KOPT-K1 (cell line): ENCODE data around the gene OSBPL3.
A peak's percentile ranks its signal among the peaks of the same experiment; 100 is the strongest.
"Not testable (repeated sequence)": the region's sequence is repeated elsewhere in the genome, so short reads cannot be mapped to it uniquely, and the experiment has no call there.

Source experiments
- H3K27ac ChIP-seq: fragments of 200-600 bp; sonication (generic); 2 replicates; pipeline ENCODE4 v1.5.1; 2016; ENCODE audit warnings: antibody characterized with exemption, mild to moderate bottlenecking, low read depth, low read length; ENCODE audit not compliant: poor library complexity, severe bottlenecking
- H3K36me3 ChIP-seq: fragments of 200-600 bp; sonication (generic); 2 replicates; pipeline ENCODE4 v1.5.1; 2017; ENCODE audit warnings: antibody characterized with exemption, mild to moderate bottlenecking, low read length, moderate library complexity; ENCODE audit not compliant: insufficient read depth
- H3K9me3 ChIP-seq: fragments of 200-600 bp; sonication (generic); 2 replicates; pipeline ENCODE4 v1.5.1; 2017; ENCODE audit warnings: antibody characterized with exemption, low read length, mild to moderate bottlenecking; ENCODE audit not compliant: insufficient read depth, poor library complexity, severe bottlenecking

Gene OSBPL3

GRCh38 chr7:24979863-24980533 lies at the start of gene OSBPL3:
Gene OSBPL3, minus strand, starts transcription at chr7:24980178. Its CDS starts 87,706 bp downstream, at chr7:24892472.
- H3K27ac ChIP-seq = peak within 1 kb of the TSS; percentile 69
- no peaks in the 10 kb centered on the region for H3K36me3 ChIP-seq
- H3K9me3 ChIP-seq = peaks cover 14% of the 10 kb centered on the region

DNA sequence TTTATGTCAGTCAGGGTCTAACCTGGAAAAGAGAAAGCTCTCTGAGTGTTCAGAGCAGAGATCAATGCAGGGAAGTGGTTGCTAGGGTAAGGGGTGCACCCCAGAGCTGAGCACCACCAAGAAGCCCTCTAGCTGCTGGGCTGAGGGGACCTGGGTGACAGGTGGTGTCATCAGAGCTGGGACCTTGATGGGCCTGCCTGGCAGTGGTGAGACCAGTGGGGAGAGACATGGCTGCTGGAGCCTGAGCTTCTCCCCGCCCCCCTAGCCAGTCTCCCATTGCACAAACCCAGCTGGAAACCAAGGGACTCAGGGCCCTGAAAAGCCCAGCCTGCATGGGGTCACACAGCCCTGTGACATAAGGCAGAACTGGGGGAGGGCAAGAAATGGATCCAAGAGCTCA lies 49.1 kb upstream of the OSBPL3 start:
- peak overlapping the region; percentile 49 for H3K27ac ChIP-seq
- H3K36me3 ChIP-seq = no peaks in the 10 kb centered on the region
- no peaks in the 10 kb centered on the region for H3K9me3 ChIP-seq

GRCh38 chr7:25028370-25029021 lies 48.5 kb upstream of the OSBPL3 start:
- Histone ChIP-seq H3K9me3 (no peaks in the 10 kb centered on the region), H3K27ac (peak overlapping the region; percentile 49), H3K36me3 (no peaks in the 10 kb centered on the region)

DNA sequence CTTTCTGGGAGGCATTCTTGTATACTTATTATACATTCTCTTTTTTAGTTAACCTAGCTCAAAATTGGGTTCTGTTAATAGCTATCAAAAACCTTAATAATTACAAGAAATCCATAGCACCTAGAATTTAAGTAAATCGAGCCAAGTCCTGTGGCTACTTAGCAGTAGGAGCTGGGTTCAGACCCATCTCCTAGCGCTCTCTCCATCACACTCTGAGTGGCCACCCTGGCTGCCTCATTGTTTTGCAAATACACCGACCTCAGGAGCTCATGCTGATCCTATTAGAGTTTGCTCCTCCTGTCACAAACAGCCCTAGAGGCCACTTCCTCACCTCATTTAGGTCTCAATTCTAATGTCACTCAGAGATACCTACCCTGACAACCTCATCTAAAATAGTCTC lies 46.2 kb upstream of the OSBPL3 start:
- Histone ChIP-seq H3K36me3 (no peaks in the 10 kb centered on the region), H3K9me3 (no peaks in the 10 kb centered on the region), H3K27ac (no peak overlapping the region)

GRCh38 chr7:25025218-25025671 lies 45.3 kb upstream of the OSBPL3 start:
- Histone ChIP-seq H3K27ac (no peak overlapping the region), H3K9me3 (no peaks in the 10 kb centered on the region), H3K36me3 (no peaks in the 10 kb centered on the region)

DNA sequence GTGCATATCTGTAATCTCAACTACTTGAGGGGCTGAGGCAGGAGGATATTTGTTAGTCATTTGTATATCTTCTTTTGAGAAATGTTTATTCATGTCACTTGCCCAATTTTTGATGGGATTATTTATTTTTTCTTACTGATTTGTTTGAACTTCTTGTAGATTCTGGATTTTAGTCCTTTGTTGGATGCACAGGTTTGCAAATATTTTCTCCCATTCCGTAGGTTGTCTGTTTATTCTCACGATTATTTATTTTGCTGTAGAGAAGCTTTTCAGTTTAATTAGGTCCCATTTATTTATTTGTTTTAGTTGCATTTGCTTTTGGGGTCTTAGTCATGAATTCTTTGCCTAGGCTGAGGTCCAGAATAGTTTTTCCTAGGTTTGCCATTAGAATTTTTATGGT lies 44.1 kb upstream of the OSBPL3 start:
- no peak overlapping the region for H3K27ac ChIP-seq
- H3K9me3 ChIP-seq = no peaks in the 10 kb centered on the region
- no peaks in the 10 kb centered on the region for H3K36me3 ChIP-seq

GRCh38 chr7:25017671-25018070 lies 37.7 kb upstream of the OSBPL3 start:
- H3K36me3 ChIP-seq, H3K9me3 ChIP-seq, H3K27ac ChIP-seq: not testable (repeated sequence)

DNA sequence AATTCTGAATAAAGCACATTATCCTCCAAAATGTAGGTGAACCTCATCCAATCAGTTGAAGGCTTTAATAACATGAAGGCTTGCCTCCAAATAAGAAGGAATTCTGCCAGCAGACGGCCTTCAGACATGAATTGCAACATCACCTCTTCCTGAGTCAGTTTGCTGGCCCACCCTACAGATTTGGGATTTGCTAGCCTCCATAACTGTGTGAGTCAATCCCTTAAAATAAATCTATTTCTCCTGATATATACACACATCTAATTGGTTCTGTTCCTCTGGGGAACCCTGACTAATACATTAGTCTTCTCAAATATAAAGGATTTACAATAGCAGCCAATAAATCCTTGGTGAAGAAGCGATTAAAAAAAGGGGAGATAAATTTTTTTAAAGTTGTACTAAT lies 34.8 kb upstream of the OSBPL3 start:
- H3K36me3 ChIP-seq = no peaks in the 10 kb centered on the region
- no peaks in the 10 kb centered on the region for H3K9me3 ChIP-seq
- H3K27ac ChIP-seq = no peak overlapping the region

- not testable (repeated sequence) for H3K27ac ChIP-seq, H3K36me3 ChIP-seq, H3K9me3 ChIP-seq
Observed at GRCh38 chr7:25012710-25013109, 32.7 kb upstream of the OSBPL3 start.

DNA sequence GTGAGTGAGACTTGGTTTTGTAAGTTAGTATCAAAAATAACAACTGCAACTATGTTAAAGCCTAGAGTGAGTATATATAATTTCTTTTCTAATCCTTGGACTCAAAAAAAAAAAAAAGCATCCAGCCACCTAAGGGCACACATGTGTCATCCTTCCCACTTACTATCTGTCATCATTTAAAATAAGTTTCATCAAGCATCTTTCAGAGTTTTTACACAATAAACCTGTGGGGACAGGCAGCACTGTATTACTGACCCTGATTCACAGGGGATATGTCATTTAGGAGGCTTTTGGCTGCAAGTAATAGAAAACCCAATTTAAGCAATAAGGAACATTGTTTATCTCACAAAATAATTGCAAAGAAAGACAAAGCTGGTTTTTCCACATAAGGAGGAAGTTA lies 32.3 kb upstream of the OSBPL3 start:
- Histone ChIP-seq H3K36me3 (no peaks in the 10 kb centered on the region), H3K27ac (no peak overlapping the region), H3K9me3 (peaks cover 5% of the 10 kb centered on the region)

- Histone ChIP-seq H3K27ac (no peak overlapping the region), H3K9me3 (peaks cover 5% of the 10 kb centered on the region), H3K36me3 (no peaks in the 10 kb centered on the region)
Observed at GRCh38 chr7:25009257-25009656, 29.3 kb upstream of the OSBPL3 start.

GRCh38 chr7:25007668-25008067 lies 27.7 kb upstream of the OSBPL3 start:
- Histone ChIP-seq H3K27ac (no peak overlapping the region), H3K9me3 (peaks cover 5% of the 10 kb centered on the region), H3K36me3 (no peaks in the 10 kb centered on the region)

DNA sequence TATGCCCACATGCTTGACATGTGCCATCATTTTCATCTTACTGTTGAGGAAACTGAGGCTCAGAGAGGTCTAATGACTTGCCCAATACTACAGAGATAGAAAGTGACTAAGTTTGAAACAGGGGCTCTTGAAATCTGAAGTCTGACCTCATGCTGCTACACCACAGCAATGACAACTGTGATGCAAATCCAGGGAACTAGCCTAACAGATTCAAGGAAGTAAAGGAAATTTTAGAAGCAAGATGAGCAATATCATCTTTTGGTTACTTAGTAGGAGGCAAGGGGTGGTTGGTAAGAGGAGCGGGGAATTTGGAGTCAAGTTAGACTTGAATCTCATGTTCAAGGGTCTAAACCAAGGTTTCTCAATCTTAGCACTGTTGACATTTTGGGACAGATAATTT lies 26.3 kb upstream of the OSBPL3 start:
- Histone ChIP-seq H3K9me3 (peaks cover 10% of the 10 kb centered on the region), H3K36me3 (no peaks in the 10 kb centered on the region), H3K27ac (no peak overlapping the region)

GRCh38 chr7:25005658-25006057 lies 25.7 kb upstream of the OSBPL3 start:
- Histone ChIP-seq H3K9me3 (peaks cover 16% of the 10 kb centered on the region), H3K27ac (no peak overlapping the region), H3K36me3 (no peaks in the 10 kb centered on the region)

GRCh38 chr7:25002786-25003185 lies 22.8 kb upstream of the OSBPL3 start:
- peaks cover 14% of the 10 kb centered on the region for H3K9me3 ChIP-seq
- no peak overlapping the region for H3K27ac ChIP-seq

GRCh38 chr7:24995466-24995865 lies 15.5 kb upstream of the OSBPL3 start:
- H3K36me3 ChIP-seq = no peaks in the 10 kb centered on the region
- no peak overlapping the region for H3K27ac ChIP-seq
- H3K9me3 ChIP-seq = peaks cover under 1% of the 10 kb centered on the region

More at GRCh38 chr7:25002786-25003185, 22.8 kb upstream of the OSBPL3 start:
- no peaks in the 10 kb centered on the region for H3K36me3 ChIP-seq
